ENCODE results near the gene ZBTB17. TPM values are rescaled to one million over a fixed set of nuclear protein-coding genes. Genes with fewer than 3 reads are reported as not detected.

Gene ZBTB17
- total RNA-seq, 2 donors from 2014 or later = 28.2 to 50.8 TPM

DNA sequence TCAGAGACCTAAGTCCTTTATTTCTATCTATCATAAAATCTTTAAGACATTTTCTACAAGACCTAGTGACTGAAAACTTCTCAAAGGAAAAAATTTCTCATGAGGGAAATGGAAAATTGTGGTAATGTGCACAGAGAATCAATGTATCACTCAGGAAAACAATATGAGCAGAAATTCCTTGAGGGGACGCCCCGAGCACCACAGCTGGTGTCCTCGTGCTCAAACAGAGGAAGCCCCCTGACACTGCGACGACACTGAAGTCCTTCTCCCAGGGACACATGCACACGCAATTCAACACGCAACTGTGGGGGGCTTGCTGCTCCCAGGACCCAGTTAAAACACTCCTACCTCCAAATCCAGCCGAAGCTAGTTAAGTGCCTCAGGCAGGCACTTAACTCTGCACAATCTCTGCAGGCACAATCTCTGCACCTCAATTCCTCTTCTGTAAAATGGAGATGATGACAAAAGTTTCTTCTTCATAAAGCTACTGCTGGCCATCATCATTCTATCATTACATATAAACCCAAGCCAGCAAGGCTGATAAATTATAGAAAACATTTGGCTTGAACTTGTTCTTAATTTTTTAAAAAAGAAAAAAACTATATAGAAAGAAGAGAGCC lies 16.0 kb downstream of the ZBTB17 start:
- DNase-seq (ENCODE audit: low spot score) = no peak
- intact Hi-C loops (cut with DNase I) = no loop called here
- H3K36me3 ChIP-seq = no peaks in the 10 kb centered on the region
- no peaks in the 10 kb centered on the region for H3K9me3 ChIP-seq
- 85% methylated on average over 8 of the region's 8 CpGs for WGBS
- no peak overlapping the region for H3K4me3 ChIP-seq
- H3K27ac ChIP-seq = no peak overlapping the region
- TF ChIP-seq POLR2AphosphoS5 (IDR thresholded peaks at IDR 0.05) (no peak), POLR2A (IDR thresholded peaks at IDR 0.05) (no peak)
- TF ChIP-seq, protein P1, sequence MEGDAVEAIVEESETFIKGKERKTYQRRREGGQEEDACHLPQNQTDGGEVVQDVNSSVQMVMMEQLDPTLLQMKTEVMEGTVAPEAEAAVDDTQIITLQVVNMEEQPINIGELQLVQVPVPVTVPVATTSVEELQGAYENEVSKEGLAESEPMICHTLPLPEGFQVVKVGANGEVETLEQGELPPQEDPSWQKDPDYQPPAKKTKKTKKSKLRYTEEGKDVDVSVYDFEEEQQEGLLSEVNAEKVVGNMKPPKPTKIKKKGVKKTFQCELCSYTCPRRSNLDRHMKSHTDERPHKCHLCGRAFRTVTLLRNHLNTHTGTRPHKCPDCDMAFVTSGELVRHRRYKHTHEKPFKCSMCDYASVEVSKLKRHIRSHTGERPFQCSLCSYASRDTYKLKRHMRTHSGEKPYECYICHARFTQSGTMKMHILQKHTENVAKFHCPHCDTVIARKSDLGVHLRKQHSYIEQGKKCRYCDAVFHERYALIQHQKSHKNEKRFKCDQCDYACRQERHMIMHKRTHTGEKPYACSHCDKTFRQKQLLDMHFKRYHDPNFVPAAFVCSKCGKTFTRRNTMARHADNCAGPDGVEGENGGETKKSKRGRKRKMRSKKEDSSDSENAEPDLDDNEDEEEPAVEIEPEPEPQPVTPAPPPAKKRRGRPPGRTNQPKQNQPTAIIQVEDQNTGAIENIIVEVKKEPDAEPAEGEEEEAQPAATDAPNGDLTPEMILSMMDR (IDR thresholded peaks at IDR 0.05) = no peak
- H3K4me1 ChIP-seq (replicated peaks) = no peaks in the 10 kb centered on the region
- no peaks in the 10 kb centered on the region for H3K27me3 ChIP-seq (replicated peaks; ENCODE audit: insufficient read depth)

DNA sequence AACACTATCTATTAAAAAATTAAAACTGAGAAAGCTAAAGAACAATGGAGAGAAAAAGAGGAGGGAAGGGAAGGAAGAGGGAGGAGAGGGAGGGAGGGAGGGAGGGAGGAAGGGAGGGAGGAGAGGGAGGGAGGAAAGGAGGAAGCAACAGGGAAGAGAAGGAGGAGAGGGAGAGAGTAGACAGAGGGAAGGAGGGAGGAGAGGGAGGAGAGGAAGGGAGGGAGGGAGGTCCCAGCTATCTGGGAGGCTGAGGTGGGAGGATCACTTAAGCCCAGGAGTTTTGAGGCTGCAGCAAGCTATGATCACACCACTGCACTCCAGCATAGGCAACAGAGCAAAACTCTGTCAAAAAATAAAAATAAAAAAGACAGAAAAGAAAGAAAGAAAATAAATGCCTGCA lies 16.5 kb downstream of the ZBTB17 start:
- Histone ChIP-seq H3K27ac (no peak overlapping the region), H3K9me3 (no peaks in the 10 kb centered on the region), H3K4me3 (no peak overlapping the region), H3K4me1 (replicated peaks) (no peaks in the 10 kb centered on the region), H3K27me3 (replicated peaks; ENCODE audit: insufficient read depth) (no peaks in the 10 kb centered on the region), H3K36me3 (no peaks in the 10 kb centered on the region)
- DNase-seq (ENCODE audit: low spot score) = no peak
- intact Hi-C loops (cut with DNase I) = no loop called here
- no peak for TF ChIP-seq POLR2A (IDR thresholded peaks at IDR 0.05)
- TF ChIP-seq, protein P1 (IDR thresholded peaks at IDR 0.05) = no peak
- no peak for TF ChIP-seq POLR2AphosphoS5 (IDR thresholded peaks at IDR 0.05)

DNA sequence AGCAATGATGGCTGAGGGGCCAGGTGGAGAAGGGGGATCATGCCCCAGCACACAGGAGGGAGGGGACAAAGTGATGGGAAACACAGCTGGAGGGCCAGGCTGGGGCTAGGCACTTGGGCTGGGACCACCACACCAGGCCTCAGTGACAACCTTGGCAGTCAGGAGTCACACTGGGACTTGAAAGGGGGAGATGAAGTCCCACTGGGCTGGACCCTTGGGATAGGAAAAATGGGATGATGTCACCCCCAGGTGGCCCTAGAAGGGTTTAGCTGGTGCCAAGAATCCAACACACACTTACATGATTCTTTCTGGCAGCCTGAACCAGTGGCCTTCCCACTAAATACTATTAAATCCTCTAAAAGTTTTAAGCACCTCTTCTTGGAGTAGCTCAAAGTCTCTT lies 17.1 kb downstream of the ZBTB17 start:
- TF ChIP-seq, protein P1 (IDR thresholded peaks at IDR 0.05) = no peak
- TF ChIP-seq POLR2AphosphoS5 (IDR thresholded peaks at IDR 0.05) (no peak), POLR2A (IDR thresholded peaks at IDR 0.05) (no peak)
- DNase-seq (ENCODE audit: low spot score) = no peak
- no peak overlapping the region for H3K4me3 ChIP-seq
- no peaks in the 10 kb centered on the region for H3K4me1 ChIP-seq (replicated peaks)
- H3K27ac ChIP-seq = no peak overlapping the region
- intact Hi-C loops (cut with DNase I) = no loop called here
- no peaks in the 10 kb centered on the region for H3K9me3 ChIP-seq
- no peaks in the 10 kb centered on the region for H3K36me3 ChIP-seq
- H3K27me3 ChIP-seq (replicated peaks; ENCODE audit: insufficient read depth) = no peaks in the 10 kb centered on the region

DNA sequence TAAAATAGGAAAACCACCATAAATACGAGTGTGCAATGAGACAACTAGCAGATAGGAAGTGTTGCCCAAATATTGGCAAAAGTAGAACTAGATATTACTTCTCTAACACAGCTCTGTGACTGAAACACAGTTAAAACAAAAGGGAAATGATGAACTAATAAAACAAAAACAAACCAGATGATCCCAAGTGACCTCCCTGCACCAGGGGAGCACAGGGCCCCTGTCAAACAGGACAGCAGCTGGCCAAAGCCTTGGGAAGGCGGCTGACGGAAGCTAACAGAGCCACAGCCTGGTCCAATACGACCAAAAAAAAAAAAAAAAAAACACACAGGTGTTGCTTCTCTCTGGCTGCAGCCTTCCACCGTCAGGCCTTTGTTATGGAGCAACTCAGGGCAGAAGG lies 17.8 kb downstream of the ZBTB17 start:
- Histone ChIP-seq H3K36me3 (no peaks in the 10 kb centered on the region), H3K4me1 (replicated peaks) (no peaks in the 10 kb centered on the region), H3K9me3 (no peaks in the 10 kb centered on the region), H3K27ac (no peak overlapping the region), H3K27me3 (replicated peaks; ENCODE audit: insufficient read depth) (no peaks in the 10 kb centered on the region), H3K4me3 (no peak overlapping the region)
- TF ChIP-seq POLR2AphosphoS5 (IDR thresholded peaks at IDR 0.05) (no peak), POLR2A (IDR thresholded peaks at IDR 0.05) (no peak)
- TF ChIP-seq, protein P1 (IDR thresholded peaks at IDR 0.05) = no peak
- no peak for DNase-seq (ENCODE audit: low spot score)
- intact Hi-C loops (cut with DNase I) = no loop called here
- 62% methylated on average over 5 of the region's 5 CpGs for WGBS

All from prostate gland (tissue), 2 donors.